Lower lobe of right lung (tissue), 2 donors: Measurements from ENCODE around the gene MAP4K2. TPM values are rescaled to one million over a fixed set of nuclear protein-coding genes. Genes with fewer than 3 reads are reported as not detected.

Source experiments
- ATAC-seq, 2 donors: fragments of 200-7000 bp; cut with Tn5 transposase; one replicate each; pipeline ENCODE4 v1.9.1; 2020 to 2022; ENCODE audit warnings: mild to moderate bottlenecking in 2 of 2, moderate library complexity in 2 of 2
- DNase-seq: peaks from one replicate; pipeline ENCODE4 v3.0.0-alpha.2; 2020
- H3K27ac ChIP-seq: fragments of 200-600 bp; one replicate; pipeline ENCODE4 v1.8.0; 2022
- H3K27me3 ChIP-seq: fragments of 200-600 bp; one replicate; pipeline ENCODE4 v1.8.0; 2022; ENCODE audit warnings: low read depth
- H3K36me3 ChIP-seq: fragments of 200-600 bp; one replicate; pipeline ENCODE4 v1.8.0; 2022; ENCODE audit warnings: mild to moderate bottlenecking
- H3K4me1 ChIP-seq: fragments of 200-600 bp; one replicate; pipeline ENCODE4 v1.8.0; 2022
- H3K4me3 ChIP-seq: fragments of 200-600 bp; one replicate; pipeline ENCODE4 v1.8.0; 2022; ENCODE audit warnings: mild to moderate bottlenecking
- H3K9me3 ChIP-seq: fragments of 200-600 bp; one replicate; pipeline ENCODE4 v1.8.0; 2022
- intact Hi-C: fragments of 100-400 bp; cut with DNase I; formaldehyde crosslinking; loops from one replicate; pipeline ENCODE4 v1.11.0; 2022
- total RNA-seq: library from RNA; stranded (reverse); fragmentation: NEBNext Ultra II Directional; extraction: Animal tissue kit (Norgen Biotek cat#: 25700); gene quantifications from one replicate; pipeline ENCODE4 v1.2.1, GENCODE V29; 2021
- TF ChIP-seq, protein P1 (sequence below): fragments of 200-600 bp; IDR thresholded peaks from one replicate; pipeline ENCODE4 v1.8.0; 2022; ENCODE audit warnings: antibody characterized with exemption, mild to moderate bottlenecking
- donor health status: DM: no; HTN: yes; CAD: no; lungs with severe emphysema.

The MAP4K2 gene
- total RNA-seq, 1 donor from 2014 or later, result 29.1 TPM

GRCh38 chr11:64784813-64785581 lies 18.0 kb downstream of the MAP4K2 start:
- Histone ChIP-seq H3K36me3 (peaks cover 15% of the 10 kb centered on the region), H3K4me3 (no peak overlapping the region), H3K9me3 (no peaks in the 10 kb centered on the region), H3K27ac (no peak overlapping the region), H3K27me3 (no peaks in the 10 kb centered on the region), H3K4me1 (peaks cover 9% of the 10 kb centered on the region)
- ATAC-seq (no peak), DNase-seq (peak; percentile 1)
- intact Hi-C loops, result no loop called here
- TF ChIP-seq, protein P1, sequence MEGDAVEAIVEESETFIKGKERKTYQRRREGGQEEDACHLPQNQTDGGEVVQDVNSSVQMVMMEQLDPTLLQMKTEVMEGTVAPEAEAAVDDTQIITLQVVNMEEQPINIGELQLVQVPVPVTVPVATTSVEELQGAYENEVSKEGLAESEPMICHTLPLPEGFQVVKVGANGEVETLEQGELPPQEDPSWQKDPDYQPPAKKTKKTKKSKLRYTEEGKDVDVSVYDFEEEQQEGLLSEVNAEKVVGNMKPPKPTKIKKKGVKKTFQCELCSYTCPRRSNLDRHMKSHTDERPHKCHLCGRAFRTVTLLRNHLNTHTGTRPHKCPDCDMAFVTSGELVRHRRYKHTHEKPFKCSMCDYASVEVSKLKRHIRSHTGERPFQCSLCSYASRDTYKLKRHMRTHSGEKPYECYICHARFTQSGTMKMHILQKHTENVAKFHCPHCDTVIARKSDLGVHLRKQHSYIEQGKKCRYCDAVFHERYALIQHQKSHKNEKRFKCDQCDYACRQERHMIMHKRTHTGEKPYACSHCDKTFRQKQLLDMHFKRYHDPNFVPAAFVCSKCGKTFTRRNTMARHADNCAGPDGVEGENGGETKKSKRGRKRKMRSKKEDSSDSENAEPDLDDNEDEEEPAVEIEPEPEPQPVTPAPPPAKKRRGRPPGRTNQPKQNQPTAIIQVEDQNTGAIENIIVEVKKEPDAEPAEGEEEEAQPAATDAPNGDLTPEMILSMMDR, result no peak

DNA sequence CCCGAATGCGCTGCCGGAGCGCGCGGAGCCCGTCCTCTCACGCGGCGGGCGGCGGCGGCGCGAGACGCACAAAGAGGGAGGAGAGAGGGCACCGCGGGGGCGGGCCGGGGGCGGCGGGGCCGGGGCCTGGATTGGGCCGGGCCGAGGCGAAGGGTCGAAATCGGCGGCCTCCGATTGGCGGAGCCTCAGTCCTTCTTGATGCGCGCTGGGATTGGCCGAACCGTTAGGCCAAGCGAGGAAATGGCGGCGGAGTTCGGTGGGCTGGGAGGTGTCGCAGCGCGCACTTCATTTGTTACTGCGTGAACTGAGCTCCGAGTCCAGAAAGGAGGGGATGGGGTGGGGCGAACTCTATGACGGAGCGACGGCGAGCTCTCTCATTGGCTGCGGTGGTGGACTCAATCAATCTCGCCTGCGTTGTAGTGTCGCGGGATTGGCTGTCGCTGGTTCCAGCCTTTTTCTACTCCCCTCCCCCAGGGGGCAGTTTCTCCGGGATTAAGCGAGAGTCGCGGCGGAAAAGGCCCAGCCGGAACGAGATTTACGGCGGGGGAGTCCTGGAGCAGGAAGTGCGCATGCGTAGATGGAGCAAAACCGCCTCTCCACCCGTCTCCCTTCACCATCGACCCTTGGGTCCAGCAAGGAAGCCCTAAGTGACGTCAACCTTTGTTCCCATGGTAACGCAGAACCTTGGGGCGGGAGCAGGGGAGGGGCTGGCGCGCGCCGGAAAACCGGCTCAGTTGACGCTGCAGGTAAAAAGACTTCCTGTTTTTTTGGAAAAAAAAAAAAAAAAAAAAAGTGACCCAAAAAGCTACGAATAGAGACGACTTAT lies 24.3 kb downstream of the MAP4K2 start, which contains the start of gene SF1:
TSS of gene SF1 (minus strand) at position 70 of the 826 bp plus-strand sequence. CDS start 150 bp downstream, outside the sequence.
- Histone ChIP-seq H3K36me3 (peaks cover 37% of the 10 kb centered on the region), H3K27ac (peak within 1 kb of the TSS; percentile 100), H3K4me3 (peak within 1 kb of the TSS; percentile 87), H3K4me1 (peaks cover 46% of the 10 kb centered on the region), H3K27me3 (no peaks in the 10 kb centered on the region), H3K9me3 (no peaks in the 10 kb centered on the region)
- TF ChIP-seq, protein P1, result no peak
- intact Hi-C loops, result no loop called here
- DNase-seq, result peak; percentile 99
- ATAC-seq, result peak; percentile 96

GRCh38 chr11:64778223-64778472 lies 24.9 kb downstream of the MAP4K2 start:
- TF ChIP-seq, protein P1, result no peak
- H3K4me3 ChIP-seq, result peak overlapping the region; percentile 87
- peaks cover 43% of the 10 kb centered on the region for H3K36me3 ChIP-seq
- DNase-seq, result no peak
- H3K27ac ChIP-seq, result peak overlapping the region; percentile 100
- no peaks in the 10 kb centered on the region for H3K27me3 ChIP-seq
- peak; percentile 1 to 7 for ATAC-seq
- intact Hi-C loops, result no loop called here
- H3K4me1 ChIP-seq, result peaks cover 51% of the 10 kb centered on the region
- no peaks in the 10 kb centered on the region for H3K9me3 ChIP-seq

DNA sequence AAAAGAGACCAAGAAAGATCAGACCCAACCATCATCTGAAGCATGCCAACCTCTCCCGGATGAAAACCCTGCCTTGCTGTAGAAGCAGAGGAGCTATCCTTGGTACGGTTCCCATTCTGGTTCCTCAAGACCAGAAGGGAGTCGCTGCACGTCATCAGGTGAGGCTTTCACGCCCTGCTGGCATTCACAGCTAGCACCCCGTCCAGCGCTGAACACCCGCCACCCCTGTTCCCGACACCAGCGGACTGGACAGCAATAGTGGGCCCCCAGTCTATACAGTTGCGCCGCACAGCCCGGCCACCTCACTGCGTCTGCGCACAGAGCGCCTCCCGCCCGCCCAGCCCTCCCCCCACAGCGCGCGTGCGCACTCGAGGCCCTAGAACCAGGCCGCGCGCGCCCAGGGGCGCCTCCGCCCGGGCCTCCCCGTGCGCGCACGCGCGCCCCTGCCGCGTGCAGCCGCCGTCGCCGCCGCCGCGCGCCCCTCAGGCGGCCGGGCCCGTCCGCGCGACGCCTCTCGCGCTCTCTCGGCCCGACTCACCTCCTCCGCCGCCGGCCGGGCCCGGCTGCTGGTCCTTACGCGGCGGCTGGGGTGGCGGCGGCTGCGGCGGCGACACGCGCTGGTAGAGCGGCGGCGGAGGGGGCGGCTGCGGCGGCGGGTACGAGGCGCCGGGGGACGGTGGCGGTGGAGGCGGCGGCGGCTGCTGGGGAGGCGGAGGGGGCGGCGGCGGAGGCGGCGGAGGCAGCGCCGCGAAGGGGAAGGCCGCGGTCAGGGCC lies 25.4 kb downstream of the MAP4K2 start:
- TF ChIP-seq, protein P1, result no peak
- H3K4me3 ChIP-seq, result peak overlapping the region; percentile 87
- ATAC-seq (peak; percentile 40 to 61), DNase-seq (peak; percentile 89)
- no peaks in the 10 kb centered on the region for H3K27me3 ChIP-seq
- H3K4me1 ChIP-seq, result peaks cover 56% of the 10 kb centered on the region
- H3K9me3 ChIP-seq, result no peaks in the 10 kb centered on the region
- peaks cover 48% of the 10 kb centered on the region for H3K36me3 ChIP-seq
- H3K27ac ChIP-seq, result peak overlapping the region; percentile 100
- intact Hi-C loops, result no loop called here

- peaks cover 55% of the 10 kb centered on the region for H3K36me3 ChIP-seq
- no peaks in the 10 kb centered on the region for H3K9me3 ChIP-seq
- peak overlapping the region; percentile 87 for H3K4me3 ChIP-seq
- peaks cover 64% of the 10 kb centered on the region for H3K4me1 ChIP-seq
- no peak overlapping the region for H3K27ac ChIP-seq
- ATAC-seq (no peak), DNase-seq (peak; percentile 10)
- TF ChIP-seq, protein P1, result no peak
- intact Hi-C loops, result no loop called here
- H3K27me3 ChIP-seq, result no peaks in the 10 kb centered on the region
These were observed 26.1 kb downstream of the MAP4K2 start for GRCh38 chr11:64776875-64777274.
